Kidney (tissue), 14 donors: Measurements from ENCODE around the gene PLCD1. TPM values are rescaled to one million over a fixed set of nuclear protein-coding genes. Genes with fewer than 3 reads are reported as not detected.
"Not testable (repeated sequence)": the region's sequence is repeated elsewhere in the genome, so short reads cannot be mapped to it uniquely, and the experiment has no call there.

Experiments
- DNase-seq, 5 donors: peaks; one replicate each; pipeline ENCODE4 v3.0.0-alpha.2; 2013 to 2020
- FAIRE-seq: peaks from 2 replicates; lab custom pipeline; 2012; peaks lifted over from hg19 to GRCh38; lab: Jason Lieb, UNC
- H3K27ac ChIP-seq, 2 donors: one replicate each; pipeline ENCODE4 v1.7.0; 2013; ENCODE audit warnings: low read depth in 2 of 2, low read length in 2 of 2, inconsistent platforms in 1 of 2
- H3K27me3 ChIP-seq: one replicate; pipeline ENCODE4 v1.7.1; 2013; ENCODE audit warnings: low read length, inconsistent platforms; ENCODE audit not compliant: control insufficient read depth, insufficient read depth
- H3K36me3 ChIP-seq, 3 donors: one replicate each; pipeline versions ENCODE4 v1.7.0 to v1.7.1; 2013; ENCODE audit warnings: low read length in 3 of 3, control low read depth in 1 of 3, inconsistent platforms in 1 of 3; ENCODE audit not compliant: insufficient read depth in 3 of 3, control insufficient read depth in 2 of 3
- H3K4me1 ChIP-seq, 3 donors: one replicate each; pipeline versions ENCODE4 v1.7.0 to v1.7.1; 2013; ENCODE audit warnings: low read length in 3 of 3, inconsistent platforms in 1 of 3, low read depth in 1 of 3; ENCODE audit not compliant: control insufficient read depth in 2 of 3, insufficient read depth in 2 of 3
- H3K4me3 ChIP-seq, 3 donors: one replicate each; pipeline versions ENCODE4 v1.7.0 to v1.8.1; 2013; ENCODE audit warnings: low read length in 3 of 3, control low read depth in 1 of 3, inconsistent platforms in 1 of 3
- H3K9ac ChIP-seq, 3 donors: one replicate each; pipeline versions ENCODE4 v1.7.0 to v1.7.1; 2013; ENCODE audit warnings: low read length in 3 of 3, control low read depth in 1 of 3, inconsistent platforms in 1 of 3
- H3K9me3 ChIP-seq, 3 donors: one replicate each; pipeline versions ENCODE4 v1.7.0 to v1.7.1; 2013; ENCODE audit warnings: low read length in 3 of 3, control low read depth in 1 of 3, inconsistent platforms in 1 of 3; ENCODE audit not compliant: control insufficient read depth in 2 of 3, insufficient read depth in 1 of 3
- CTCF ChIP-seq: IDR thresholded peaks from 3 replicates; pipeline ENCODE4 v1.5.1; 2012; ENCODE audit warnings: mild to moderate bottlenecking, moderate library complexity, borderline replicate concordance; ENCODE audit not compliant: insufficient read depth; ENCODE audit errors: extremely low read depth
- intact Hi-C: fragments of 100-400 bp; cut with DNase I; formaldehyde crosslinking; loops from one replicate; pipeline ENCODE4 v1.11.1; 2022
- polyA plus RNA-seq: library from polyadenylated mRNA; stranded (reverse); fragments of 350-450 nt; fragmentation: Illumina TruSeq; extraction: RNeasy Lipid Tissue Mini Kit (QIAGEN cat#74804); gene quantifications from one replicate; pipeline ENCODE4 v1.2.3, GENCODE V29; 2014; ENCODE audit warnings: low read depth, low replicate concordance; ENCODE audit not compliant: insufficient read depth
- total RNA-seq: library from RNA; stranded (reverse); fragmentation: NEBNext Ultra II Directional; extraction: Animal tissue kit (Norgen Biotek cat#: 25700); gene quantifications from one replicate; pipeline ENCODE4 v1.2.1, GENCODE V29; 2021
- donor health status: control.
- donor health status: control.
- donor health status: control.
- donor health status: control.
- donor health status: control.
- donor health status: DM: yes; HTN: yes; CAD: no.
- donor health status: Normal renal cell carcinoma (clear cell type).

PLCD1 gene
- total and polyA plus RNA-seq, 2 donors from 2014 or later = 39.1 to 50.0 TPM

GRCh38 chr3:37990527-37990926 is 38.9 kb downstream of the PLCD1 start, which contains the start of gene VILL:
TSS of gene VILL (plus strand) at chr3:37990786. CDS start at chr3:37993673, 2,887 bp downstream.
- no peak within 1 kb of the TSS for H3K27ac ChIP-seq
- no peak for TF ChIP-seq CTCF
- FAIRE-seq = no peak

GRCh38 chr3:37989821-37990480 is 39.5 kb downstream of the PLCD1 start:
- DNase-seq (peak in 1 of 5 donors; percentile 16), FAIRE-seq (no peak)
- Histone ChIP-seq H3K4me3 (no peak overlapping the region), H3K9me3 (no peaks in the 10 kb centered on the region), H3K27ac (no peak overlapping the region), H3K36me3 (no peaks in the 10 kb centered on the region), H3K4me1 (peaks cover 0 to 5% (median 0%) of the 10 kb centered on the region in 3 donors), H3K27me3 (no peaks in the 10 kb centered on the region), H3K9ac (no peak overlapping the region)
- no peak for TF ChIP-seq CTCF
- intact Hi-C loops = no loop called here

More at GRCh38 chr3:37990527-37990926, 38.9 kb downstream of the PLCD1 start, which contains the start of gene VILL:
- H3K4me1 ChIP-seq = peaks cover 0 to 5% (median 0%) of the 10 kb centered on the region in 3 donors
- no peaks in the 10 kb centered on the region for H3K27me3 ChIP-seq
- H3K9me3 ChIP-seq = no peaks in the 10 kb centered on the region
- H3K4me3 ChIP-seq = no peak within 1 kb of the TSS
- intact Hi-C loops = no loop called here
- H3K36me3 ChIP-seq = no peaks in the 10 kb centered on the region
- DNase-seq = peak; percentile 47 to 82 (median 64)
- H3K9ac ChIP-seq = no peak within 1 kb of the TSS

GRCh38 chr3:37988931-37989525 is 40.4 kb downstream of the PLCD1 start:
- TF ChIP-seq CTCF = no peak
- Histone ChIP-seq H3K4me1 (peaks cover 0 to 5% (median 0%) of the 10 kb centered on the region in 3 donors), H3K9me3 (no peaks in the 10 kb centered on the region), H3K9ac (no peak overlapping the region), H3K27ac (no peak overlapping the region), H3K36me3 (peaks cover 0 to 4% (median 0%) of the 10 kb centered on the region in 3 donors), H3K27me3 (no peaks in the 10 kb centered on the region), H3K4me3 (no peak overlapping the region)
- intact Hi-C loops = no loop called here
- FAIRE-seq (no peak), DNase-seq (peak in 2 of 5 donors; percentile 33 to 67)

GRCh38 chr3:37988376-37988775 is 41.1 kb downstream of the PLCD1 start:
- DNase-seq = peak in 1 of 5 donors; percentile 13
- intact Hi-C loops, H3K27me3 ChIP-seq, FAIRE-seq, H3K9ac ChIP-seq, H3K27ac ChIP-seq, H3K4me3 ChIP-seq, H3K9me3 ChIP-seq, H3K4me1 ChIP-seq, H3K36me3 ChIP-seq: not testable (repeated sequence)
